ENCODE measurements around the gene SLC46A1.
A peak's percentile ranks its signal among the peaks of the same experiment; 100 is the strongest.

- TF ChIP-seq CTCF (optimal IDR thresholded peaks at IDR 0.05 in 1 of 3, IDR thresholded peaks at IDR 0.05 in 1 of 3, conservative IDR thresholded peaks at IDR 0.05 in 1 of 3; ENCODE audit: extremely low read depth in 1 of 3, insufficient read depth in 2 of 3, low read length in 3 of 3) (peak in 1 of 3 experiments; percentile 35), EZH2 (IDR thresholded peaks at IDR 0.05; ENCODE audit: low read length) (no peak)
These were observed 36.4 kb downstream of the SLC46A1 start for GRCh38 chr17:28369684-28370034.
